IMR-90 (cell line): ENCODE results near the gene BCL2L1. TPM values are rescaled to one million over a fixed set of nuclear protein-coding genes. Genes with fewer than 3 reads are reported as not detected.
A peak's percentile ranks its signal among the peaks of the same experiment; 100 is the strongest.

Source experiments
- ATAC-seq: fragments of 200-7000 bp; cut with Tn5 transposase; 2 replicates; pipeline ENCODE4 v1.9.1; 2020; ENCODE audit warnings: low read depth, mild to moderate bottlenecking, moderate library complexity
- BruUV-seq: library from RNA; stranded (reverse); fragments of 400-500 nt; replicated peaks from 2 replicates; lab custom pipeline; 2021; lab: Mats Ljungman, UMichigan
- CTCF ChIA-PET: fragments of 300-600 bp; formaldehyde crosslinking; extraction: SDS; loops from one replicate; lab custom pipeline; 2021; ENCODE audit warnings: antibody characterized with exemption; lab: Yijun Ruan, JAX
- POLR2A ChIA-PET: fragments of 300-600 bp; sonication (Branson Sonifier 250); formaldehyde crosslinking; loops from one replicate; lab custom pipeline; 2022; ENCODE audit warnings: antibody characterized with exemption; ENCODE audit not compliant: unreplicated experiment; lab: Charles Lee
- DNase-seq: peaks from one replicate; pipeline ENCODE4 v3.0.0; 2013
- H2AFZ ChIP-seq: replicated peaks from 2 replicates; pipeline ENCODE3; 2013; ENCODE audit warnings: low read length, mild to moderate bottlenecking; ENCODE audit not compliant: poor library complexity
- H2AK5ac ChIP-seq: 2 replicates; pipeline ENCODE4 v1.6.1; 2013; ENCODE audit warnings: low read depth, low read length, inconsistent platforms
- H2AK9ac ChIP-seq: replicated peaks from 2 replicates; pipeline ENCODE3; 2013; ENCODE audit warnings: mild to moderate bottlenecking, low read depth, low read length, moderate library complexity; ENCODE audit not compliant: poor library complexity
- H2BK120ac ChIP-seq: 2 replicates; pipeline ENCODE4 v1.6.1; 2013; ENCODE audit warnings: low read depth, low read length, inconsistent platforms
- H2BK15ac ChIP-seq: 3 replicates; pipeline ENCODE4 v1.6.1; 2013; ENCODE audit warnings: low read depth, low read length, inconsistent platforms
- H2BK20ac ChIP-seq: 2 replicates; pipeline ENCODE4 v1.6.1; 2013; ENCODE audit warnings: low read depth, mild to moderate bottlenecking, inconsistent platforms, low read length, moderate library complexity
- H2BK5ac ChIP-seq: 2 replicates; pipeline ENCODE4 v1.6.1; 2013; ENCODE audit warnings: mild to moderate bottlenecking, low read depth, low read length, inconsistent platforms; ENCODE audit not compliant: poor library complexity, severe bottlenecking
- H3K14ac ChIP-seq: replicated peaks from 2 replicates; pipeline ENCODE4 v1.6.1; 2013; ENCODE audit warnings: low read depth, low read length, inconsistent platforms
- H3K18ac ChIP-seq: 2 replicates; pipeline ENCODE4 v1.6.1; 2013; ENCODE audit warnings: low read depth, low read length, control low read depth
- H3K23ac ChIP-seq: 2 replicates; pipeline ENCODE4 v1.6.1; 2013; ENCODE audit warnings: low read depth, low read length, inconsistent platforms
- H3K27ac ChIP-seq: 2 replicates; pipeline ENCODE4 v1.5.1; 2013; ENCODE audit warnings: mild to moderate bottlenecking, control low read depth, low read length; ENCODE audit not compliant: insufficient read depth
- H3K27me3 ChIP-seq: 2 replicates; pipeline ENCODE4 v1.6.1; 2013; ENCODE audit warnings: low read length; ENCODE audit not compliant: control insufficient read depth, insufficient read depth
- H3K36me3 ChIP-seq: 2 replicates; pipeline ENCODE4 v1.6.1; 2013; ENCODE audit warnings: low read length, mixed read lengths; ENCODE audit not compliant: control insufficient read depth, insufficient read depth
- H3K4ac ChIP-seq: 2 replicates; pipeline ENCODE4 v1.6.1; 2013; ENCODE audit warnings: low read depth, low read length, inconsistent platforms
- H3K4me1 ChIP-seq: 2 replicates; pipeline ENCODE4 v1.6.1; 2013; ENCODE audit warnings: low read length, mixed read lengths; ENCODE audit not compliant: control insufficient read depth, insufficient read depth
- H3K4me2 ChIP-seq: 2 replicates; pipeline ENCODE4 v1.6.1; 2013; ENCODE audit warnings: low read depth, mild to moderate bottlenecking, control low read depth, low read length, moderate library complexity
- H3K4me3 ChIP-seq: 2 replicates; pipeline ENCODE4 v1.5.1; 2013; ENCODE audit warnings: low read depth, mild to moderate bottlenecking, control low read depth, low read length, moderate library complexity; ENCODE audit not compliant: insufficient read depth
- H3K56ac ChIP-seq: 2 replicates; pipeline ENCODE4 v1.6.1; 2013; ENCODE audit warnings: low read length, inconsistent platforms; ENCODE audit not compliant: insufficient read depth; ENCODE audit errors: extremely low read depth
- H3K79me1 ChIP-seq, 2 experiments: 2 replicates each; pipeline ENCODE4 v1.6.1; 2013; ENCODE audit warnings: low read length in 2 of 2, inconsistent platforms in 1 of 2, low read depth in 1 of 2
- H3K9ac ChIP-seq: 2 replicates; pipeline ENCODE4 v1.6.1; 2013; ENCODE audit warnings: low read depth, low read length, control low read depth
- H3K9me1 ChIP-seq: 2 replicates; pipeline ENCODE4 v1.6.1; 2013; ENCODE audit warnings: low read length, inconsistent platforms; ENCODE audit not compliant: insufficient read depth
- H3K9me3 ChIP-seq: 2 replicates; pipeline ENCODE4 v1.6.1; 2013; ENCODE audit warnings: low read length; ENCODE audit not compliant: control insufficient read depth, insufficient read depth
- H4K20me1 ChIP-seq: 2 replicates; pipeline ENCODE4 v1.6.1; 2013; ENCODE audit warnings: low read length, inconsistent platforms; ENCODE audit not compliant: insufficient read depth
- H4K5ac ChIP-seq: 2 replicates; pipeline ENCODE4 v1.6.1; 2013; ENCODE audit warnings: mild to moderate bottlenecking, low read depth, low read length, control low read depth
- H4K8ac ChIP-seq, 2 experiments: 2 replicates each; pipeline ENCODE4 v1.6.1; 2013; ENCODE audit warnings: low read depth in 2 of 2, low read length in 2 of 2, control low read depth in 1 of 2, inconsistent platforms in 1 of 2
- H4K91ac ChIP-seq: 2 replicates; pipeline ENCODE4 v1.6.1; 2013; ENCODE audit warnings: low read depth, low read length, inconsistent platforms; ENCODE audit not compliant: insufficient read depth
- BHLHE40 ChIP-seq: fragments of 150-350 bp; IDR thresholded peaks from 2 replicates; pipeline ENCODE4 v1.6.1; 2016; ENCODE audit warnings: mild to moderate bottlenecking, low read depth, low read length
- CEBPB ChIP-seq: IDR thresholded peaks from 2 replicates; pipeline ENCODE4 v1.6.1; 2012; ENCODE audit warnings: low read depth, low read length, improper control_type of control experiment
- CHD1 ChIP-seq: IDR thresholded peaks from 2 replicates; pipeline ENCODE4 v1.6.1; 2012; ENCODE audit warnings: low read depth, low read length, improper control_type of control experiment
- ELK1 ChIP-seq: fragments of 150-350 bp; IDR thresholded peaks from 2 replicates; pipeline ENCODE4 v1.6.1; 2016; ENCODE audit warnings: low read depth, mild to moderate bottlenecking, low read length, moderate library complexity, borderline replicate concordance
- MAZ ChIP-seq: IDR thresholded peaks from 2 replicates; pipeline ENCODE4 v1.6.1; 2012; ENCODE audit warnings: low read depth, mild to moderate bottlenecking, low read length, improper control_type of control experiment, moderate library complexity, borderline replicate concordance
- RFX5 ChIP-seq: IDR thresholded peaks from 2 replicates; pipeline ENCODE4 v1.8.0; 2012; ENCODE audit warnings: low read depth, mild to moderate bottlenecking, low read length, moderate library complexity
- SMC3 ChIP-seq: fragments of 150-350 bp; IDR thresholded peaks from 2 replicates; pipeline ENCODE4 v1.6.1; 2016; ENCODE audit warnings: low read depth, mild to moderate bottlenecking, antibody characterized with exemption, low read length, moderate library complexity
- WGBS, 2 experiments: methylation state at CpG; one replicate each; pipeline versions ENCODE4 v1.1.5 to v1.1.7; 2013; ENCODE audit warnings: missing lambda C conversion rate in 2 of 2; ENCODE audit not compliant: insufficient read length in 1 of 2; ENCODE audit errors: extremely low coverage in 2 of 2; 5-methylcytosine and 5-hydroxymethylcytosine counted together
- dilution Hi-C: fragments of 300-500 bp; cut with HindIII; formaldehyde crosslinking; loops from one replicate; pipeline ENCODE4 v1.14.3; 2018; ENCODE audit warnings: low sequenced_read_pairs; ENCODE audit not compliant: unreplicated experiment
- in situ Hi-C: fragments of 300-500 bp; cut with MboI; formaldehyde crosslinking; loops from 3 replicates; pipeline ENCODE4 v1.14.3; 2019; ENCODE audit warnings: low sequenced_read_pairs, inconsistent platforms, mixed read lengths
- intact Hi-C: fragments of 100-400 bp; cut with micrococcal nuclease; formaldehyde crosslinking; loops from 2 replicates; pipeline ENCODE4 v1.10.0; 2022
- polyA plus RNA-seq, 3 experiments: library from polyadenylated mRNA; depleted of rRNA; stranded (reverse); fragments of >200 nt; gene quantifications; 2 replicates each; pipeline ENCODE4 v1.2.3, GENCODE V29; 2012; ENCODE audit warnings: low replicate concordance in 1 of 3
- total RNA-seq: library from RNA; depleted of rRNA; stranded (reverse); fragments of >200 nt; gene quantifications from 2 replicates; pipeline ENCODE4 v1.2.3, GENCODE V29; 2012
- TF ChIP-seq, protein P1 (sequence below): conservative IDR thresholded peaks from 2 replicates; pipeline ENCODE4 v1.5.1; 2012; ENCODE audit warnings: mild to moderate bottlenecking, low read depth, low read length, improper control_type of control experiment

Gene BCL2L1
- total and polyA plus RNA-seq, 2 of the 4 experiments (the other 2 are of a cell fraction): 40.2 to 41.9 TPM

DNA sequence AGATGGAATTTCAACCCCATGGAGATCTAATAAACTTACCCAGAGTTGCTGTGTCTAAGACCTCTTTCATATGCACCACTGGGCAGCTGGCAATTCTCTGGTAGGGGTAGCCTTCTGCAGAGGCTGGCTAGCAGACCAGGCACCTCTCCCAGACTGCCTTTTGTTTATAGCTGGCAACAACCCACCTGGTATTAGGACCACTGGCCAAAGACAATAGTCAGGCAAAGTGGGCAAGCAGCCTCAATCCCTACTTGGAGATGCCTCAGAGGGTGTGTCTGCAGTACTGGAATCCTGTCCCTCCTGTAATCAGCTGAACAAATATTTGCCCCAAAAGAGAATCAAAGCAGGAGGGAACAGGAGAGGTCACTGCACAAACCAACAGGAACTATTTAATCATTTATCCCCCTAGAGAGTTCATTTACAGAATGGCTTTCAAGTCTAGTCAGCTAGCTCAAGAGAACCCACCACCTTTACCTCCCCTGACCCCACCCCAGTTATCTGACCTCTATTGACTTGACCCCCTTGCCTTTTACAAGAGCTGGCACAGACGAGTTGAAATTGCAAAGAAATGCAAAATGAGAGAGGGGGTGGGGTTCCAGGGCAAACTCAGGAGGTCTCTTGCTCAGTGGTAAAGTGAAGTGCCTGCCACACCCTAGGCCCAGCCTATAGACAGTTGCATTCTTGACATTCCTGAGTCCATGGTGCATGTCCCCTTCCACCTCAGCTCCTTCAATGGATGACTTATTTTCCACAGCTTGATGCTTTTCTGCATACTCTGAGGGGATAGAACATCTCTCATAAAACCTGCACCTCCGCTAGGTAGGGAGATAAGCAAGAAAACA lies 2.8 kb downstream of the BCL2L1 start:
- no TSS peak for BruUV-seq
- Histone ChIP-seq H3K4ac (peak overlapping the region; percentile 100), H2BK15ac (peak overlapping the region; percentile 90), H3K9ac (peak overlapping the region; percentile 83), H2BK120ac (peak overlapping the region; percentile 90), H3K23ac (peak overlapping the region; percentile 96), H3K9me1 (peaks cover 20% of the 10 kb centered on the region), H3K79me1 (peaks cover 16 to 67% of the 10 kb centered on the region in 2 experiments), H3K36me3 (peaks cover 26% of the 10 kb centered on the region), H2AFZ (no peak overlapping the region), H3K27me3 (no peaks in the 10 kb centered on the region), H4K8ac (peak overlapping the region; percentile 10 to 85), H4K5ac (peak overlapping the region; percentile 46), H3K14ac (peak overlapping the region; percentile 98), H2AK5ac (peak overlapping the region; percentile 97), H3K9me3 (no peaks in the 10 kb centered on the region), H4K91ac (peak overlapping the region; percentile 100), H3K56ac (peak overlapping the region; percentile 84), H3K27ac (peak overlapping the region; percentile 63), H2BK5ac (peak overlapping the region; percentile 82), H3K4me2 (peak overlapping the region; percentile 69), H4K20me1 (no peaks in the 10 kb centered on the region; the same call in 1 of the 2 replicates), H3K18ac (peak overlapping the region; percentile 49; the same call in 1 of the 2 replicates), H2BK20ac (peak overlapping the region; percentile 83), H3K4me3 (peak overlapping the region; percentile 75), H3K4me1 (peaks cover 25% of the 10 kb centered on the region), H2AK9ac (peak overlapping the region; percentile 99)
- ATAC-seq: no peak
- CTCF ChIA-PET: interaction anchor here (0.5 to 5.1 kb wide), 4 partner anchors 57 to 146 kb away, joined by 3 to 59 read pairs (median 3); no protein-coding TSS in a partner anchor
- TF ChIP-seq CEBPB (no peak), CHD1 (no peak), BHLHE40 (no peak), MAZ (no peak), SMC3 (no peak), RFX5 (no peak), ELK1 (no peak)
- TF ChIP-seq, protein P1, sequence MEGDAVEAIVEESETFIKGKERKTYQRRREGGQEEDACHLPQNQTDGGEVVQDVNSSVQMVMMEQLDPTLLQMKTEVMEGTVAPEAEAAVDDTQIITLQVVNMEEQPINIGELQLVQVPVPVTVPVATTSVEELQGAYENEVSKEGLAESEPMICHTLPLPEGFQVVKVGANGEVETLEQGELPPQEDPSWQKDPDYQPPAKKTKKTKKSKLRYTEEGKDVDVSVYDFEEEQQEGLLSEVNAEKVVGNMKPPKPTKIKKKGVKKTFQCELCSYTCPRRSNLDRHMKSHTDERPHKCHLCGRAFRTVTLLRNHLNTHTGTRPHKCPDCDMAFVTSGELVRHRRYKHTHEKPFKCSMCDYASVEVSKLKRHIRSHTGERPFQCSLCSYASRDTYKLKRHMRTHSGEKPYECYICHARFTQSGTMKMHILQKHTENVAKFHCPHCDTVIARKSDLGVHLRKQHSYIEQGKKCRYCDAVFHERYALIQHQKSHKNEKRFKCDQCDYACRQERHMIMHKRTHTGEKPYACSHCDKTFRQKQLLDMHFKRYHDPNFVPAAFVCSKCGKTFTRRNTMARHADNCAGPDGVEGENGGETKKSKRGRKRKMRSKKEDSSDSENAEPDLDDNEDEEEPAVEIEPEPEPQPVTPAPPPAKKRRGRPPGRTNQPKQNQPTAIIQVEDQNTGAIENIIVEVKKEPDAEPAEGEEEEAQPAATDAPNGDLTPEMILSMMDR: no peak
- intact Hi-C loops (no loop called here), dilution Hi-C loops (no loop called here), in situ Hi-C loops (loop anchor here (5.0 kb wide), 2 partner anchors 58 to 158 kb away; no protein-coding TSS in a partner anchor)
- no peak for DNase-seq
- WGBS, 2 experiments: no CpG with 5 or more reads among the region's 2 CpGs
- POLR2A ChIA-PET: interaction anchor here (0.8 to 1.2 kb wide), 3 partner anchors 8 to 58 kb away, joined by 3 to 5 read pairs (median 3); no protein-coding TSS in a partner anchor
